GM18858 (cell line): ENCODE results near the gene SRRM3.
"Not testable (repeated sequence)": the region's sequence is repeated elsewhere in the genome, so short reads cannot be mapped to it uniquely, and the experiment has no call there.

Experiments used
- ATAC-seq: cut with Tn5 transposase; IDR thresholded peaks from one replicate; pipeline ENCODE4 v1.9.1; 2021; ENCODE audit not compliant: unreplicated experiment

The SRRM3 gene

GRCh38 chr7:76187272-76187671 lies 14.4 kb upstream of the SRRM3 start:
- no peak for ATAC-seq

GRCh38 chr7:76189276-76189675 lies 12.4 kb upstream of the SRRM3 start:
- ATAC-seq = no peak

GRCh38 chr7:76191783-76192240 lies 9.9 kb upstream of the SRRM3 start:
- no peak for ATAC-seq

- no peak for ATAC-seq
Measured at GRCh38 chr7:76193466-76193865, 8.2 kb upstream of the SRRM3 start.

GRCh38 chr7:76193883-76194282 lies 7.8 kb upstream of the SRRM3 start:
- ATAC-seq = no peak

GRCh38 chr7:76196786-76197185 lies 4.9 kb upstream of the SRRM3 start:
- ATAC-seq = no peak

- no peak for ATAC-seq
Measured at GRCh38 chr7:76198202-76198601, 3.5 kb upstream of the SRRM3 start.

GRCh38 chr7:76202666-76203030 lies 952 bp downstream of the SRRM3 start:
- ATAC-seq = no peak

GRCh38 chr7:76204147-76204546 lies 2.5 kb downstream of the SRRM3 start:
- ATAC-seq = no peak

- ATAC-seq = no peak
Measured at GRCh38 chr7:76206633-76207032, 4.9 kb downstream of the SRRM3 start.

GRCh38 chr7:76209310-76209709 lies 7.6 kb downstream of the SRRM3 start:
- ATAC-seq = no peak

- no peak for ATAC-seq
Measured at GRCh38 chr7:76211216-76211615, 9.5 kb downstream of the SRRM3 start.

GRCh38 chr7:76215349-76215748 lies 13.7 kb downstream of the SRRM3 start:
- ATAC-seq = not testable (repeated sequence)

- ATAC-seq = no peak
Measured at GRCh38 chr7:76216381-76217082, 14.8 kb downstream of the SRRM3 start.

- ATAC-seq = no peak
Measured at GRCh38 chr7:76217942-76218566, 16.4 kb downstream of the SRRM3 start.

GRCh38 chr7:76220185-76221057 lies 18.7 kb downstream of the SRRM3 start:
- ATAC-seq = no peak

GRCh38 chr7:76222333-76222732 lies 20.6 kb downstream of the SRRM3 start:
- no peak for ATAC-seq

- ATAC-seq = no peak
Measured at GRCh38 chr7:76222839-76223238, 21.1 kb downstream of the SRRM3 start.

- no peak for ATAC-seq
Measured at GRCh38 chr7:76223286-76223972, 21.7 kb downstream of the SRRM3 start.

GRCh38 chr7:76224695-76225094 lies 23.0 kb downstream of the SRRM3 start:
- no peak for ATAC-seq

- no peak for ATAC-seq
Measured at GRCh38 chr7:76225379-76225778, 23.7 kb downstream of the SRRM3 start.
